HG02623 (cell line): ENCODE results near the gene RNF157.
A peak's percentile ranks its signal among the peaks of the same experiment; 100 is the strongest.
"Not testable (repeated sequence)": the region's sequence is repeated elsewhere in the genome, so short reads cannot be mapped to it uniquely, and the experiment has no call there.

ENCODE experiments used
- ATAC-seq: cut with Tn5 transposase; IDR thresholded peaks from one replicate; pipeline ENCODE4 v1.9.1; 2021; ENCODE audit warnings: moderate library complexity; ENCODE audit not compliant: unreplicated experiment

The RNF157 gene

GRCh38 chr17:76270770-76271668 is 30.7 kb upstream of the RNF157 start:
- ATAC-seq: no peak

- ATAC-seq: no peak
These were observed 29.9 kb upstream of the RNF157 start for GRCh38 chr17:76270127-76270592.

GRCh38 chr17:76268991-76269981 is 29.0 kb upstream of the RNF157 start:
- ATAC-seq: no peak

GRCh38 chr17:76268015-76268749 is 27.9 kb upstream of the RNF157 start:
- ATAC-seq: no peak

- ATAC-seq: not testable (repeated sequence)
These were observed 27.3 kb upstream of the RNF157 start for GRCh38 chr17:76267581-76268001.

GRCh38 chr17:76267051-76267576 is 26.8 kb upstream of the RNF157 start:
- no peak for ATAC-seq

- no peak for ATAC-seq
These were observed 26.1 kb upstream of the RNF157 start for GRCh38 chr17:76266244-76266938.

GRCh38 chr17:76265624-76266243 is 25.4 kb upstream of the RNF157 start:
- no peak for ATAC-seq

- ATAC-seq: peak; percentile 78
These were observed 24.7 kb upstream of the RNF157 start, which contains the start of gene UBALD2 for GRCh38 chr17:76264755-76265623. UBALD2 (plus strand) TSS chr17:76265348; CDS start chr17:76265506, 158 bp downstream.

GRCh38 chr17:76264425-76264754 is 24.1 kb upstream of the RNF157 start:
- ATAC-seq: no peak

- no peak for ATAC-seq
These were observed 23.6 kb upstream of the RNF157 start for GRCh38 chr17:76263896-76264295.

- ATAC-seq: no peak
These were observed 22.5 kb upstream of the RNF157 start for GRCh38 chr17:76262732-76263344.

- no peak for ATAC-seq
These were observed 21.3 kb upstream of the RNF157 start for GRCh38 chr17:76261421-76262215.

- ATAC-seq: no peak
These were observed 20.4 kb upstream of the RNF157 start for GRCh38 chr17:76260669-76261068.

- ATAC-seq: no peak
These were observed 19.9 kb upstream of the RNF157 start for GRCh38 chr17:76260220-76260619.

GRCh38 chr17:76256430-76257050 is 16.2 kb upstream of the RNF157 start:
- not testable (repeated sequence) for ATAC-seq
